HG03039 (cell line): ENCODE measurements around the gene IGDCC3.
"Not testable (repeated sequence)": the region's sequence is repeated elsewhere in the genome, so short reads cannot be mapped to it uniquely, and the experiment has no call there.

Experiments used
- ATAC-seq: cut with Tn5 transposase; IDR thresholded peaks from one replicate; pipeline ENCODE4 v1.9.1; 2021; ENCODE audit warnings: mild to moderate bottlenecking, moderate library complexity; ENCODE audit not compliant: unreplicated experiment

Gene IGDCC3

DNA sequence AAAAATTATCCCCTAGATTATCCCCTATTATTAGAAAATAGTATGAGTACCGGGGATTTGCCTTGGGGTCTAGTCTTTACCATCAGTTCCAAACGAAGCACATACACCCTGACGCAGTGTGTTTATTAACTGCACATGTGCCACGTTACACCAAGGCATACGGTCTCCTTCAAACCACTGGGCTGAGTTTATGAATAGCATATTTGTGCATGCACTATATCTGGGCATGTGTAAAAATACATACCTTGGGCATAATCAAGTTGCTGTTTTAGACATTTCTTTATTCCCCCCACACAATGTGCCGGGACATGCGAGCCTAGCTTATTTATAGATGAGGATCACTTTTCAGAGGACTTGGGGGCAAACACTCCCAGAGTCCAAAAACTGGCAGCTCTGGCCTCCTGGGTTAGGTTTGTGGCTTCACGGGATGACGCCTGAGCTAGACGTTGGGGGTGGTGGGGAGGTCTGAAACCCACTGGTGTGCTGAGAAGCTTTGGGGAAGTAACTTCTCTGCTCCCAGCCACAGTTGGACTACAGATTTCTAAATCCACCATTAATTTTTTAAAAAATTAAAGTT is 28.7 kb upstream of the IGDCC3 start:
- no peak for ATAC-seq

GRCh38 chr15:65405791-65406423 is 28.1 kb upstream of the IGDCC3 start:
- no peak for ATAC-seq

- ATAC-seq = no peak
These were observed 26.5 kb upstream of the IGDCC3 start for GRCh38 chr15:65404186-65404872.

DNA sequence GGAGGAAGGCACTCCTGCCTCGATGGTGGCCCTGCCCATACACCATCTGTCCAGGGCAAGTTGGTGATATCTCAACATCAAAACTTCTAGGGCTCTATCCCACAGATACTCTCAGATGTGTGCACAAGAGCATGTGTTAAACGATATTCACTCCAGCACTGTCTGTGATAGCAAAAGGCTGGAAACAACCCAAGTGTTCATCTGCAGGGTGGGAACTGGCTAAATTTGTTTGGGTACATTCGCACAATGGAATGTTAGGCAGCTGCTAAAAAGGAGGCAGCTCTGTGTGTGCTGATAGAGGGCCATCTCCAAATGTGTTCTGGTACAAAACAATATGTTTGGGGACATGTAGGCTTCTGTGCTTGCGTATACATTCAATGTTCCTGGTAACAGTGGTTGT is 25.2 kb upstream of the IGDCC3 start:
- ATAC-seq = no peak

GRCh38 chr15:65401611-65402240 is 23.9 kb upstream of the IGDCC3 start:
- ATAC-seq = no peak

- no peak for ATAC-seq
These were observed 23.2 kb upstream of the IGDCC3 start for GRCh38 chr15:65400760-65401610.

- no peak for ATAC-seq
These were observed 22.2 kb upstream of the IGDCC3 start for GRCh38 chr15:65399997-65400396.

DNA sequence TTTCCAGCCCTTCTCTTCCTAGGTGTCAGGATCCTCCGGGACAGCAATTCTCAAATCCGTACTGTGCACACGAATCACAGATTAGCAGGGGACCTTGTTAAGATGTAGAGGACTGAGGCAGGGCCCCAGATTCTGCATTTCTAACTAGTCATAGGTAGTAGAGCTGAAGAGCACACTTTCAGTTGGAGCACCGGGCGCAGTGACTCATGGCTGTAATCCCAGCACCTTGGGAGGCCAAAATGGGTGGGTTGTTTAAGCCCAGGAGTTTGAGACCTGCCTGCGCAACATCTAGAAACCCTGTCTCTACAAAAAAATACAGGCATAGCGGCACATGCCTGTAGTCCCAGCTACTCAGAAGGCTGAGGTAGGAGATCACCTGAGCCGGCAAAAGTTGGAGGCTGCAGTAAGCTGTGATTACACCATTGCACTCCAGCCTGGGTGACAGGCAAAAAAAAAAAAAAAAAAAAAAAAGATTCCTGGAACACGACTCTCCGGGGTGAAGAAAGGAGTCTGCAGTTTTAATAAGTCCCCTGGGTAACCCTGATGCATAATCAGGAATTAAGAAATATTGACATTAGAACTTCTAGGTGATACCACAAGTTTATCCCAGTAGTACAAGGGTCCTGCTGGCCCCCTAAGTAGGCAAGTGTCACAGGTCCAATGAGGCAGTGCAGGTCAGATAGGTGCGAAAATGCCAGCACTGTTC is 21.4 kb upstream of the IGDCC3 start:
- ATAC-seq = no peak

GRCh38 chr15:65398486-65398885 is 20.7 kb upstream of the IGDCC3 start:
- not testable (repeated sequence) for ATAC-seq

DNA sequence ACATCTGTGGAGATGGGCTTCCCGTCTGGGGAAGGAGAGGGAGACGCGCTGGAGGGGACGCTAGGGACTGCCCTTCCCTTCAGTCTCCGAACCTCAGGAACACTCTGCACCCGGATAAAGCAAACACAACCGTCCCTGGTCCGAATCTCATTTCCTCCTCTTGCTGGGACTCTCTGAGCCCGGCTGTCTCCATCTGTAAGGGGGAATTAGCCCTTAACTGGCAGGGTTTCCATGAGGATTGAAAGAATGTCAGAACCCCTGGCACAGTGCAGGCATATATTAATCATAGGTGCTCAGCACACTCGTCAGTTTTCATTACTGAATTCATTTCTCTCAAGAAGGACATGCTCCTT is 19.1 kb upstream of the IGDCC3 start:
- no peak for ATAC-seq

DNA sequence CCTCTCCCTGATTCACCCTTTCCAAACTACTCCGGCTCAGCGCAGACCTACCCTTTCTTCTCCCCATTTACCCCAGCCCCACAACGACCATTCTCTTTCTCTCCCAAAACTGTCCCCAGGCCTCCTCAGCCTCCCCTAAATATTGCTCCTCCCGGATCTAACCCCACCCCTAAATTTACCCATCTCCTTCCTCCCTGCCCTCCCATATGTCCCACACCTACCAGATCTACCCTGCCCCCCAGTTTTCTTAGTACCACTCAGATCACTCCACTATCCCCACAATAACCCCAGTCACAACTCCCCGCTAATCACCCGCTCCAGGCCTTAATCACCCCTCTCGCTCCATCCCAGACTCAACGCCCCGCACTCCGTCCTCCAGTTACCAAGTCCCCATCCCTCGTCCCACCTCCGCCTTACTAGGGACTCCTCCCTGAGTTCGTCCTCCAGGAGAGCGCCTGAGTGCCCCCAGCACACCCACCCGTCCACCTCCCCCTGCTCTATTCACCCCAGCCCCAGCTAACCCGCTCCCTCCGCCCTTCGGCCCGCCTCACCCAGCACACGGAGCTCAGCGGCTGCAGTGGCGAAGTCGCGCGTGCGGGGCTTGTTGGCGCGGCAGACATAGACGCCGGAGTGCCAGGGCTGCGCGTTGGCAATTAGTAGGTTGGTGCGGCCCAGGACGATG is 18.6 kb upstream of the IGDCC3 start:
- ATAC-seq = no peak

- no peak for ATAC-seq
These were observed 17.9 kb upstream of the IGDCC3 start for GRCh38 chr15:65395567-65396202.

- no peak for ATAC-seq
These were observed 17.1 kb upstream of the IGDCC3 start for GRCh38 chr15:65394936-65395335.

GRCh38 chr15:65394280-65394789 is 16.5 kb upstream of the IGDCC3 start:
- ATAC-seq = no peak

DNA sequence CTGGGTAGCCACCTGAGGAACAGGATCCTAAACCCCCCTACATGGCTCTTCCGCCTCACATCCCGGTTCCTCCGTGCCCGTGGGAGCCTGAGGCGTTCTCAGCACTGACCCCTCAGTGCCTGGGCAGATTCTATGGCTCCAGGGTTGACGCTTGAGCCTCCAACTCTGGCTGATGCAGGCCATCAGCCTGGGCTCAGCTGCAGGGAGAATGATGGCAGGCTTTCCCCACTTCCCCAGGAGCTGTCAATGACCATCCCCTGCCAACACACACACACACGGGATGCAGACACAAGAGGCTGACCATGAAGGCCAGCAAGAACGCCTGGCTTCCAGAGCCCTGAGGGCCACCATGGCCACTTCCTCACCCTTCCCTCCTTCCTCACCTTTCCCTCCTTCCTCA is 15.8 kb upstream of the IGDCC3 start:
- ATAC-seq = no peak

DNA sequence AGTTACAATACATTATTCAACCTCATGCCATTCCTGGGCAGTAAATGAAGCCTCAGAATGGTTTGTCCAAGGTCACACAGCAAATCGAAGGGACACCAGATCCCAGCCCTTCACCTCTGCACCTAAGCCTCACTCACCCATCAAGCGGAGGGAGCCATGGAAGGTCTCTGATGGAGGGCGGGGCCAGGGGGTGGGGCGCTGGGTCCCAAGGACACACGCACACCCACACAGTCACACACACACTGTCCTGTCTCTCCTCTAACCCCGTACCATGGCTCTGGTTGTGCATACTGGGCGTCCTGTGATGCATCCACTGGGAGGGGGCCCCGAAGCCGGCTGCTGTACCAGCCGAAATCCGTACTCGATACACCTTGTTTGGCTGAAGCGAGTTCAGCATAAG is 15.3 kb upstream of the IGDCC3 start:
- ATAC-seq = no peak

DNA sequence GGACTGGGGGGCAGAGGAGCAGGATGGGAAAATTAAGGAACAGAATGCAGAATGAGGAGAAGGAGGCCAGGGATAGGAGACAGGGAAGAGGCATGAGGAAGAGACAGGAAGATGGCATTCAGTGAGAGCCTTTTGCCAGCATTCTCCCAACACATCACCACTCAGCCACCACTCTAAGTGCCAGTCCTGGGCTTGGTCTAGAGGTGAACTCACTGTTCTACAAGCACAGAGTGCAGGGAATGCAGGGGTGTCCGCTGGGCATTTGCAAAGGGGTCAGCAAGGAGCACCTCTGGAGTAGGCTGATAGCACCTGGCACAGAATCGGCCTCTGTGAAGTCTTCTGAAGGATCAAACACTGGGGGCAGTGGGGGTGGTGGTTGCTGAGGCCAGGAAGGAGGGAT is 14.6 kb upstream of the IGDCC3 start:
- no peak for ATAC-seq

DNA sequence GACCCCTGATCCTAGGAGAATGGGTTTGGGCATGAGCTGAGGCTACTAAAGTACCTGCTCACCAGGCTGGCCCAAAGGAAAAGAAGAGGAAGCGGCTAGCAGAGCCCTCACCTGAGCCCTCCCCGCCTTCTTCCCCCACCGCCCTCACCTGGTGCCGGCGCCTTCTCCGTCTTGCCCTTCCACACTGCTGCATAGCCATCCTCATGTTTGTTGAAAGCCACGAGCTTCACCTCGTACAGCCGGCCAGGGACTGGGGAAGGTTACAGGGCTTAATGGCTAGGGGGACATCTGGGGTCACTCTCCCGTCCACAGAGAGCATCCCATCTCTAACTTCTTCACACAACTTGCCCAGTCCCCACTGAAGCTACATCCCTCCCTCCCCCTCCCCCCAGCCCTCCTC is 13.9 kb upstream of the IGDCC3 start:
- ATAC-seq = no peak

- ATAC-seq = no peak
These were observed 12.6 kb upstream of the IGDCC3 start for GRCh38 chr15:65390447-65390846.
